SK-N-SH (cell line): ENCODE results near the gene PXMP4. TPM values are rescaled to one million over a fixed set of nuclear protein-coding genes. Genes with fewer than 3 reads are reported as not detected.

Experiments
- CTCF ChIA-PET: fragments of 300-600, 350-600 bp; formaldehyde crosslinking; extraction: SDS; loops from one replicate; lab custom pipeline; 2021; lab: Yijun Ruan, JAX
- POLR2A ChIA-PET: fragments of 350-600 bp; sonication (Branson Sonifier 250); formaldehyde crosslinking; extraction: SDS; loops from one replicate; lab custom pipeline; 2020; ENCODE audit warnings: antibody characterized with exemption, inconsistent platforms; lab: Yijun Ruan, JAX
- DNase-seq: peaks from one replicate; pipeline ENCODE4 v3.0.0; 2012
- H2AFZ ChIP-seq: fragments of 200-600 bp; sonication (generic); 2 replicates; pipeline ENCODE4 v1.8.1; 2016; ENCODE audit warnings: antibody characterized with exemption, mild to moderate bottlenecking, low read depth
- H3F3A ChIP-seq: fragments of 200-600 bp; sonication (generic); replicated peaks from 2 replicates; pipeline ENCODE3; 2016; ENCODE audit warnings: antibody characterized with exemption, mild to moderate bottlenecking; ENCODE audit not compliant: insufficient read depth
- H3K27ac ChIP-seq, 2 experiments: fragments of 200-500 bp in 1 of 2; fragments of 200-600 bp in 1 of 2; sonication (Bioruptor generic) in 1 of 2; sonication (generic), shearing (Covaris generic) in 1 of 2; 2 replicates each; pipeline versions ENCODE4 v1.5.1 to v1.6.1; 2014 to 2016; ENCODE audit warnings: low read depth in 2 of 2, inconsistent platforms in 1 of 2, low read length in 1 of 2, mild to moderate bottlenecking in 1 of 2, mixed read lengths in 1 of 2
- H3K27me3 ChIP-seq: fragments of 200-600 bp; sonication (generic), shearing (Covaris generic); 2 replicates; pipeline ENCODE4 v1.6.1; 2016; ENCODE audit warnings: mixed run types; ENCODE audit not compliant: insufficient read depth
- H3K36me3 ChIP-seq, 2 experiments: fragments of 200-500 bp in 1 of 2; fragments of 200-600 bp in 1 of 2; sonication (Bioruptor generic) in 1 of 2; sonication (generic) in 1 of 2; replicated peaks in 1 of 2; 2 replicates each; pipeline versions ENCODE3 to v1.5.1; 2014 to 2016; ENCODE audit warnings: low read length in 1 of 2, mild to moderate bottlenecking in 1 of 2; ENCODE audit not compliant: insufficient read depth in 2 of 2, control insufficient read depth in 1 of 2
- H3K4me1 ChIP-seq, 2 experiments: fragments of 200-500 bp in 1 of 2; fragments of 200-600 bp in 1 of 2; sonication (Bioruptor generic) in 1 of 2; sonication (generic), shearing (Covaris generic) in 1 of 2; 2 replicates each; pipeline versions ENCODE4 v1.5.1 to v1.6.1; 2014 to 2016; ENCODE audit warnings: low read depth in 1 of 2, low read length in 1 of 2, mixed run types in 1 of 2; ENCODE audit not compliant: insufficient read depth in 2 of 2, control insufficient read depth in 1 of 2
- H3K4me2 ChIP-seq: fragments of 200-600 bp; sonication (generic), shearing (Covaris generic); 2 replicates; pipeline ENCODE4 v1.6.1; 2017; ENCODE audit warnings: mixed run types
- H3K4me3 ChIP-seq, 2 experiments: fragments of 200-500 bp in 1 of 2; fragments of 200-600 bp in 1 of 2; sonication (Bioruptor generic) in 1 of 2; sonication (generic), shearing (Covaris generic) in 1 of 2; 2 replicates each; pipeline versions ENCODE4 v1.5.1 to v1.8.1; 2014 to 2016; ENCODE audit warnings: low read depth in 2 of 2, inconsistent platforms in 1 of 2, low read length in 1 of 2, mild to moderate bottlenecking in 1 of 2, mixed read lengths in 1 of 2, moderate library complexity in 1 of 2
- H3K79me2 ChIP-seq: fragments of 200-600 bp; sonication (generic); 2 replicates; pipeline ENCODE4 v1.8.1; 2017; ENCODE audit warnings: mild to moderate bottlenecking; ENCODE audit not compliant: insufficient read depth
- H3K9ac ChIP-seq: fragments of 200-600 bp; sonication (generic); 2 replicates; pipeline ENCODE4 v1.6.1; 2017; ENCODE audit warnings: mixed run types
- H3K9me2 ChIP-seq: fragments of 200-600 bp; sonication (generic); 2 replicates; pipeline ENCODE4 v1.6.1; 2017; ENCODE audit warnings: mixed run types
- H3K9me3 ChIP-seq: fragments of 200-600 bp; sonication (generic); 2 replicates; pipeline ENCODE4 v1.6.1; 2017; ENCODE audit warnings: mixed run types, mild to moderate bottlenecking, moderate library complexity
- H4K20me1 ChIP-seq: fragments of 200-600 bp; sonication (generic); 2 replicates; pipeline ENCODE4 v1.6.1; 2017; ENCODE audit warnings: mild to moderate bottlenecking, mixed run types; ENCODE audit not compliant: insufficient read depth
- ELF1 ChIP-seq: IDR thresholded peaks from 2 replicates; pipeline ENCODE4 v1.4.0; 2012
- EZH2phosphoT487 ChIP-seq: fragments of 200-600 bp; sonication (generic); IDR thresholded peaks from 2 replicates; pipeline ENCODE4 v1.6.1; 2017; ENCODE audit warnings: low read depth, mixed run types, mild to moderate bottlenecking, antibody characterized with exemption, moderate library complexity, borderline replicate concordance
- FOSL2 ChIP-seq: IDR thresholded peaks from 2 replicates; pipeline ENCODE4 v1.4.0; 2012; ENCODE audit warnings: low read depth, mild to moderate bottlenecking, moderate library complexity, borderline replicate concordance
- FOXJ3 ChIP-seq: sonication (generic); formaldehyde crosslinking; IDR thresholded peaks from 2 replicates; pipeline ENCODE4 v1.5.1; 2020; ENCODE audit warnings: mild to moderate bottlenecking, missing genetic modification reagents
- MEF2A ChIP-seq: IDR thresholded peaks from 2 replicates; pipeline ENCODE4 v1.4.0; 2012; ENCODE audit warnings: low read depth, borderline replicate concordance
- MXI1 ChIP-seq: IDR thresholded peaks from 2 replicates; pipeline ENCODE4 v1.6.1; 2012; ENCODE audit warnings: mild to moderate bottlenecking, low read depth, low read length, improper control_type of control experiment
- NFIC ChIP-seq: IDR thresholded peaks from 2 replicates; pipeline ENCODE4 v1.4.0; 2012; ENCODE audit warnings: borderline replicate concordance
- NRF1 ChIP-seq: IDR thresholded peaks from 2 replicates; pipeline ENCODE4 v1.6.1; 2012; ENCODE audit warnings: low read depth, mild to moderate bottlenecking, low read length
- RXRA ChIP-seq: IDR thresholded peaks from 2 replicates; pipeline ENCODE4 v1.4.0; 2012; ENCODE audit warnings: low read depth, mild to moderate bottlenecking, borderline replicate concordance
- SIN3A ChIP-seq: IDR thresholded peaks from 2 replicates; pipeline ENCODE4 v1.6.1; 2012; ENCODE audit warnings: low read depth, mild to moderate bottlenecking, low read length, moderate library complexity, borderline replicate concordance
- SMC3 ChIP-seq: IDR thresholded peaks from 2 replicates; pipeline ENCODE4 v1.6.1; 2012; ENCODE audit warnings: low read depth, low read length, improper control_type of control experiment
- TAF1 ChIP-seq: IDR thresholded peaks from 2 replicates; pipeline ENCODE4 v1.6.1; 2012; ENCODE audit warnings: low read depth, mild to moderate bottlenecking, low read length, moderate library complexity, borderline replicate concordance
- TCF12 ChIP-seq: IDR thresholded peaks from 2 replicates; pipeline ENCODE4 v1.4.0; 2012
- TEAD4 ChIP-seq: IDR thresholded peaks from 2 replicates; pipeline ENCODE4 v1.4.0; 2012; ENCODE audit warnings: mild to moderate bottlenecking, borderline replicate concordance; ENCODE audit not compliant: insufficient read depth
- YY1 ChIP-seq: IDR thresholded peaks from 2 replicates; pipeline ENCODE4 v1.4.0; 2012; ENCODE audit warnings: low read depth, mild to moderate bottlenecking
- WGBS: methylation state at CpG from one replicate; pipeline ENCODE4 v1.1.6; 2017; ENCODE audit warnings: low lambda C conversion rate; 5-methylcytosine and 5-hydroxymethylcytosine counted together
- polyA plus RNA-seq, 3 experiments: library from polyadenylated mRNA; depleted of rRNA; stranded (reverse); fragments of >200 nt; gene quantifications; 2 replicates each; pipeline ENCODE4 v1.2.3, GENCODE V29; 2012
- TF ChIP-seq, protein P1 (sequence below): IDR thresholded peaks from 2 replicates; pipeline ENCODE4 v1.6.1; 2012; ENCODE audit warnings: mild to moderate bottlenecking, low read depth, low read length, moderate library complexity
- TF ChIP-seq, protein P2 (sequence below): IDR thresholded peaks from 2 replicates; pipeline ENCODE4 v1.4.0; 2012; ENCODE audit warnings: low read depth, borderline replicate concordance

The PXMP4 gene
- polyA plus RNA-seq, 1 of the 3 experiments (the other 2 are of a cell fraction), result 5.6 TPM

DNA sequence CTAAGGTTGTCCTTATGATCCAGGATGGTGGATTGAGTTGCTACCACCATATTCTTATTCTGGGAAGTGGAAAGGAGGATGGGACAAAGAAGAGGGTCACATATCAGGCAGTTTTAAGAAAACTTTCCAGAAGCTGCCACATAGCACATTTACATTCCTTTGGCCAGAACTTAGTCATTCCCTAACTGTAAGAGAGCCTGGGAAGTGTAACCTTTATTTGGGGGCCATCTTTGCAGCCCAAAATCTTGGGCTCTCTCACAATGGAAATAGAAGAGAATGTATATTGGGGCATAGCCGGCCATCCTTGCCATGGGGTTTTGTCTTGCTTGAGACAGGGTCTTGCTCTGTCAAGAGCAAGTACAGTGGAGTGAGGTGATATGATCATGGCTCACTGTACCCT lies 20.1 kb upstream of the PXMP4 start (continued):
- TF ChIP-seq NRF1, result no peak
- no peak for TF ChIP-seq ELF1
- TF ChIP-seq, all 33 proteins: peak for 0

DNA sequence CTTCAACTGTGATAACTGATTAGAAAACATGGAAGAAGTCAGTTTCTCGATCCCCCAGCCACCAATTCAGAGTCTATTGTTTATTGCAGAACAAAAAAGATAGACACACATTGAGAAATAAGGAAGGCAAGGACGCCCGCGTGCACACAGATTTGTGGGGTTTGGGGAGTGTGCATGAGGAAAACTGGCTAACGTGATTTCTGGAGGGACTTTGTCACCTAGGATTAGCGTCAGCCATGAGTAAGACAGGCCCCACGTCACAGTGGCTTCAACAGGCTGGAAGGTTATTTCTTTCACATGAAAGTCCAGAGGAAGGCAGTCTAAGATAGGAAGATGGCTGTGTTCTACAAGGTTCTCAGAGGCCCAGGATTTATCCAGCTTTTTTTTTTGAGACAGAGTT lies 19.4 kb upstream of the PXMP4 start:
- no peak for DNase-seq
- ChIA-PET CTCF (interaction anchor here (0.6 kb wide), 1 partner anchor 71 kb away, joined by 3 read pairs; no protein-coding TSS in a partner anchor), POLR2A (no interaction called here)
- Histone ChIP-seq H3K4me1 (no peaks in the 10 kb centered on the region), H3F3A (no peaks in the 10 kb centered on the region), H3K9me2 (no peaks in the 10 kb centered on the region), H3K9me3 (peaks cover 13% of the 10 kb centered on the region), H3K27ac (no peak overlapping the region), H3K79me2 (no peaks in the 10 kb centered on the region), H3K9ac (no peak overlapping the region), H3K36me3 (peaks cover 0 to 6% of the 10 kb centered on the region in 2 experiments), H4K20me1 (no peaks in the 10 kb centered on the region), H3K4me2 (no peak overlapping the region), H3K27me3 (no peaks in the 10 kb centered on the region), H2AFZ (no peak overlapping the region), H3K4me3 (no peak overlapping the region)
- no peak for TF ChIP-seq NRF1
- no peak for TF ChIP-seq SMC3
- no peak for TF ChIP-seq FOXJ3
- TF ChIP-seq TEAD4, result no peak
- no peak for TF ChIP-seq NFIC
- 93% methylated on average over 7 of the region's 7 CpGs for WGBS

DNA sequence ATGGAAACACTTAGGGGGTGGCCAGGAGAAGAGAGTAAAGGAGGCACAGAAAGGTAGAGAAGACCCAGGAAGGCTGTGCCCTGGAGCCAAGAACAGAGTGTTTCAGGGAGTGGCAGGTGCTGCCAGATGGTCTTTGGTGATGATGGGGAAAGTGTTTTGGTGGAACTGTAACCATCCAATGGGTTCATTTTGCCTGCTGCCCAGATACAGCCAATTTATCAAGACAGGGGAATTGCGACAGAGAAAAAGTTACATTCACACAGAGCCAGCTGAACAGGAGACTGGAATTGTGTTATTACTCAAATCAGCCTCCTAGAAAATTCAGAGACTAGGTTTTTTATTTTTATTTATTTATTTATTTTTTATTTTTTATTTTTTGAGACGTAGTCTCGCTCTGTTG lies 16.9 kb upstream of the PXMP4 start:
- H3K4me3 ChIP-seq, result no peak overlapping the region
- ChIA-PET CTCF (interaction anchor here (1.7 kb wide), 1 partner anchor 69 kb away, joined by 4 read pairs; no protein-coding TSS in a partner anchor), POLR2A (no interaction called here)
- no peak overlapping the region for H3K9ac ChIP-seq
- H3K27me3 ChIP-seq, result no peaks in the 10 kb centered on the region
- H4K20me1 ChIP-seq, result no peaks in the 10 kb centered on the region
- H2AFZ ChIP-seq, result no peak overlapping the region
- TF ChIP-seq FOSL2 (no peak), TAF1 (no peak), FOXJ3 (no peak), EZH2phosphoT487 (no peak), TEAD4 (no peak), ELF1 (no peak), MXI1 (no peak), MEF2A (no peak), TCF12 (no peak), NFIC (no peak), YY1 (no peak), RXRA (no peak), SIN3A (no peak), NRF1 (no peak), SMC3 (no peak)
- TF ChIP-seq, protein P1, sequence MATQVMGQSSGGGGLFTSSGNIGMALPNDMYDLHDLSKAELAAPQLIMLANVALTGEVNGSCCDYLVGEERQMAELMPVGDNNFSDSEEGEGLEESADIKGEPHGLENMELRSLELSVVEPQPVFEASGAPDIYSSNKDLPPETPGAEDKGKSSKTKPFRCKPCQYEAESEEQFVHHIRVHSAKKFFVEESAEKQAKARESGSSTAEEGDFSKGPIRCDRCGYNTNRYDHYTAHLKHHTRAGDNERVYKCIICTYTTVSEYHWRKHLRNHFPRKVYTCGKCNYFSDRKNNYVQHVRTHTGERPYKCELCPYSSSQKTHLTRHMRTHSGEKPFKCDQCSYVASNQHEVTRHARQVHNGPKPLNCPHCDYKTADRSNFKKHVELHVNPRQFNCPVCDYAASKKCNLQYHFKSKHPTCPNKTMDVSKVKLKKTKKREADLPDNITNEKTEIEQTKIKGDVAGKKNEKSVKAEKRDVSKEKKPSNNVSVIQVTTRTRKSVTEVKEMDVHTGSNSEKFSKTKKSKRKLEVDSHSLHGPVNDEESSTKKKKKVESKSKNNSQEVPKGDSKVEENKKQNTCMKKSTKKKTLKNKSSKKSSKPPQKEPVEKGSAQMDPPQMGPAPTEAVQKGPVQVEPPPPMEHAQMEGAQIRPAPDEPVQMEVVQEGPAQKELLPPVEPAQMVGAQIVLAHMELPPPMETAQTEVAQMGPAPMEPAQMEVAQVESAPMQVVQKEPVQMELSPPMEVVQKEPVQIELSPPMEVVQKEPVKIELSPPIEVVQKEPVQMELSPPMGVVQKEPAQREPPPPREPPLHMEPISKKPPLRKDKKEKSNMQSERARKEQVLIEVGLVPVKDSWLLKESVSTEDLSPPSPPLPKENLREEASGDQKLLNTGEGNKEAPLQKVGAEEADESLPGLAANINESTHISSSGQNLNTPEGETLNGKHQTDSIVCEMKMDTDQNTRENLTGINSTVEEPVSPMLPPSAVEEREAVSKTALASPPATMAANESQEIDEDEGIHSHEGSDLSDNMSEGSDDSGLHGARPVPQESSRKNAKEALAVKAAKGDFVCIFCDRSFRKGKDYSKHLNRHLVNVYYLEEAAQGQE, result no peak
- TF ChIP-seq, protein P2, sequence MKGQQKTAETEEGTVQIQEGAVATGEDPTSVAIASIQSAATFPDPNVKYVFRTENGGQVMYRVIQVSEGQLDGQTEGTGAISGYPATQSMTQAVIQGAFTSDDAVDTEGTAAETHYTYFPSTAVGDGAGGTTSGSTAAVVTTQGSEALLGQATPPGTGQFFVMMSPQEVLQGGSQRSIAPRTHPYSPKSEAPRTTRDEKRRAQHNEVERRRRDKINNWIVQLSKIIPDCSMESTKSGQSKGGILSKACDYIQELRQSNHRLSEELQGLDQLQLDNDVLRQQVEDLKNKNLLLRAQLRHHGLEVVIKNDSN, result no peak
- H3K4me2 ChIP-seq, result no peak overlapping the region
- H3K9me2 ChIP-seq, result no peaks in the 10 kb centered on the region
- no peak overlapping the region for H3K27ac ChIP-seq
- no peak for DNase-seq
- H3K36me3 ChIP-seq, result peaks cover 0 to 6% of the 10 kb centered on the region in 2 experiments
- H3K79me2 ChIP-seq, result no peaks in the 10 kb centered on the region
- H3K9me3 ChIP-seq, result peaks cover 13% of the 10 kb centered on the region
- H3K4me1 ChIP-seq, result peaks cover 7 to 10% of the 10 kb centered on the region in 2 experiments; a peak in 2 of 4 replicates
- H3F3A ChIP-seq, result no peaks in the 10 kb centered on the region
- 100% methylated on average over 3 of the region's 3 CpGs for WGBS
